ENCODE measurements around the gene ACAD10.
"Not testable (repeated sequence)": the region's sequence is repeated elsewhere in the genome, so short reads cannot be mapped to it uniquely, and the experiment has no call there.

Gene ACAD10

DNA sequence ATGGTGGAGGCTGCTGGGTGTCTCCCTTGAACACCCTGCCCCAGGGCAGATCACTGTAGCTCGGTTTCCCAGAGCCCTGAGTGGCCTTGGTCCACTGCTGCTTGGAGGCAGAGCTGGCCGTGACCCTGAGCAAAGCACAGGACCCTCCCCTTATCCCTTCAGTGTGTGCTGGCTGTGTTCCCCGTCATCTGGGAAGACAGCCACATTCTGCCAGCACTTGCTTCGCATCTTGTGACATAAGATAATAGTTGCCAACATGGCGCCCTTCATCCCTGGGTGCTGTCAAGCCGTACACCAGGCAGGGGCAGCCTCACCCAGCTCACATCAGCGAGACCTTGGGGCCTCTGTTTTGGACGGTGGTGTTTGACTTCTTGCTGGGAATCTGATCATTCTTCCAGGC, 68.8 kb downstream of the ACAD10 start:
- DNase-seq, result no peak

DNA sequence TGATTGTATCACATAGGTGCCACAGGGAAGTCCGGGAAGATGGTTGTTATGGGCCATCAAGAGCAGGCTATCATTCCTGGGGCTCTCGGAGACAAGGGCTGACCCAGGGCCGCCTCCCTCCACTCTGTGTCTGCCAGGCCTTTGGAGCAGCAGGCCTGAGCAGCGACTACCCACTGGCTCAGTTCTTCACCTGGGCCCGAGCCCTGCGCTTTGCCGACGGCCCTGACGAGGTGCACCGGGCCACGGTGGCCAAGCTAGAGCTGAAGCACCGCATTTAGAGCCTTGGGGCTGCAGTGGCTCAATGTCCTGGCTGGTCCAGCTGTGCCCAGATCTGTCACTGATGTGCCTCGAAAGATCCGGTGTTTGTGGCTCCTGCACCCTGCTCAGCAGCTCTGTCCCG, 70.3 kb downstream of the ACAD10 start:
- no peak for DNase-seq

DNA sequence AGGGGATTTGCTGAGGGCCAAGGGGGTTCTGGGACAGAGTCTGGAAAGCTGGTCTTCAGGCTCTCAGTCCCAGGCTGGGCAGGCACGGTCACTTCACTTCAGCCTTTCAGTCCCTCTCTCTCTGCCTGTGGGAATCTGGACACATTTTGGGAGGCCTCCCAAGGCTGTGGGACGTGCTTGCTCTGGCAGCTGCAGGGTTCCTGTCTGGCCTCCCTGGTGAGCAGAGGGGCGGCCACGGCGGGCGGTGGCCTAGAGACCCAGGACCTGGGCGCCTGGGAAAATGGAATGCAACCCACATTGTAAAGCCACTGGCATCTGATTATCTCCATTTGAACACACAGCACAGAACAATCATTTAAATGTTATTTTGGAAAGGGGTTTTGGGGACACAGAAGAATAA, 70.8 kb downstream of the ACAD10 start:
- DNase-seq, result no peak

DNA sequence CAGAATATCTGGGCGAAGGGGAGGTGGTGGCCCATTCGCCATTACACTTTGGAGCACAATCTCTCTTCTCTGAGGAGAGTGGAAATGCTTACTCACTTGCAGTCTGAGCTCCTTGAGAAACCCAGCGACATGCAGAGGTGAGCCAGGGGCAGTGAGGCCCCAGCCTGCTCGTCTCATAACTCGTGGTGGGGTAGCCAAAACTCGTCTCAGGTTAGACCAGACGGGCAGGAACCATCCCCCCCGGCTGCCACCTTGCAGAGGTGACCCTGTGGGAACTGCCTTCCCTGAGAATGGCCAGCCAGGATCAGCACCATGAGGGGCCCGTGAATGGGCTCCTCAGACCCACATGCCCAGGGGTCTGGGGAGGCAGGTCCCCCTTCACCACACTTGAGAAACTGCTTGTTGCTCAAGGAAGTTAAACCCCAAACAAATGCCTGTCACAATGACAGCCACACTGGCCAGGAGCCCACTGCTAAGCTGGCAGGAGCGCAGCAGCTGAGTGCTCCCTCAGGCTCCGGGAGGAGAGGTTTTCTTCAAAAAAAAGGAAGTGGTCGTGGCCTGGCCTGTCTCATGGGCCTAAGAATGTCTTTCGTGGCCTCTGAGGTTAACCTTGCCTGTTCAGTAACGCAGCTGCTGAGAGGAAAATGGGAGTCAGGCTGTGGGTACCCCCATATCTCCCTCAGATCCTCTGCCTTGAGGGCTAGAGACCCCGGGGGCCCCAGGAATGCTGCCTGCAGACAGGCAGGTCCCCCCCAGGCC, 71.7 kb downstream of the ACAD10 start:
- DNase-seq, result no peak

DNA sequence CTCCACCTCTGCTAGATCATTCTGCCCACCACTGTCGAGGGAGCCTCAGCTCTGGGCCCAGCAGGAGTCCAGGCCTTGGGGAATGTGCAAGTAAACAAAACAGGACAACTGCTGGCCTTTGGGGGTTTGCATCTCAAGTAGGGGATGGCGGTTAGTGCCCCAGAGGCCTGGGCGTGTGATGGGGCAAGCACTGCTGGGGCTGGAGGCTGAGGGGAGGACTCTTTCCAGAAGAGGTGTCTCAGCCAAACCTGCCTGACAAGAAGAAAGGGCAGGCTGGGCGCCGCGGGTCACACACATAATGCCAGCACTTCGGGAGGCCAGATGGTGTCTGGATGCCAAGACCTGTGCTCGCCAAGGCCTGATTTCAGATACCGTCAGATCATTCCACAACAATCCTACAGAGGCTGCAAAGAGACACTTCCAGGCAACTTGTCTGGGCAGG, 72.3 kb downstream of the ACAD10 start:
- no peak for DNase-seq

DNA sequence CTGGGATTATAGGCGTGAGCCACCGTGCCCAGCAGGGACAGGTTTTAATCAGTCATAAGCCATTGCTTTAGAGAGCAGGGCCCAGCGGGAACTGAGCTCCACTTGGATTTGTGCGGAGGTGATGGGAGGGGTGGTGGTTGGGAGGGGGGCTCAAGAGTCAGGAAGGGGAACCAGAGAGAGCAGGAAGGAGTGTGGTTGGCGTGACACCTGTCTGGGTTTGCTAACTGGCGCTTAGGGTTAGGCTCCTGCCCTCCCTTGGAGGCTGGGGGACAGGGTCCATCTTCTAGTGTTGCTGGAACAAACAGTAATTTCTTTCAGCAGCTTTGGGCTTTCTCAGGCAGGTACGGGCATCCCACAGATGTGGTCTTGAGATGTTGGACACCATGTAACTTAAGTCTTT, 73.4 kb downstream of the ACAD10 start:
- DNase-seq, result no peak

DNA sequence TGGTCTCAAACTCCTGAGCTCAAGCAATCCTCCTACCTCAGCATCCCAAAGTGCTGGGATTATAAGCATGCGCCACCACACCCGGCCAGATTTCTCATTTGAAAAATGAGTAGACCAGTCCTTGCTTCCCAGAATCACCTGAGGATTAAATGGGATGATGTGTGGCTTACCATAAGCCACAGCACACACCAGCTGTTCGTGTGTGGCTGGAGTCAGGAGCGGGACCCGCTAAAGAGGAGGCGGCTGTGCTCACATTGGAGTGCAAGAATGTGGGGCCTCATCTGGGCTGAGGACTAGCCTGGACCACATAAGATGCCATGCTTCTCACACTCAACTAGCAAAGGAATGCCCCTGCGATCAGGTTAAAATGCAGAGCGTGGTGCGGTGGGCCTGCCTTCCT, 74.1 kb downstream of the ACAD10 start:
- DNase-seq, result no peak

DNA sequence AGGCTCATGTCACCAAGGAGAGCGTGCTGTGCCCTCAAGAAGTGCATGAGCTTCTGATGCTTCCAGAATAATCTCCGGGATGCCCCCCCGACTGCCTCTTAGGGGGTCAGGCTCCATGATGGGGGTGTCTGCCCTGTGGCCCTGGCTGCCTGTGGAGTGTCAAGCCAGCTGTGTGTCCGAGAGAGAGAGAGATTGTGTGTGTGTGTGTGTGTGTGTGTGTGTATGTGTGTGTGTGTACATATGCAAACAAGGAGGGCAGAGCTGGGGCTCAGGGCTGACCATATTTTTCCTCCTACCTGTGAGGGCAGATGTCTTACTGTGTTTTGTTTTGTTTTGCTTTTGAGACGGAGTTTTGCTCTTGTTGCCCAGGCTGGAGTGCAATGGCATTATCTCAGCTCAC, 75.2 kb downstream of the ACAD10 start:
- no peak for DNase-seq

DNA sequence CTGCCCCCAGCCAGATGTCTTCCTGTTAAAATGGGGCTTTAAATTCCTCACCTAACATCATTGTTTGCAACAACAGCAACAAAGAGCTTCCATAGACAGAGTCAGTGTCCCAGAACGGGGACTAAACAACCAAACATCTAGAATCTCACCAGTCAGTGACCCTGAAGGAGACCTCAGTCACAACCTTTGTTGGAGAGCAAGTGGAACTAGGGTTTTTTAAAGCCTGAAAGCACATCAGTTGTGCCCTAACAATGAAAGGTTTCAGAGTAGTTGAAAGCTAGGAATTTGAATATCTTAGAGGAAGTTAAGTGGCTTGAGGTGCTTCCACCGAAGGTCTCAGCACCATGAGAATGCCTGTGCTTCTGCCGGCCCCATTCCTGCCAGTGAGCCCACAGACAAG, 75.9 kb downstream of the ACAD10 start:
- DNase-seq, result no peak

DNA sequence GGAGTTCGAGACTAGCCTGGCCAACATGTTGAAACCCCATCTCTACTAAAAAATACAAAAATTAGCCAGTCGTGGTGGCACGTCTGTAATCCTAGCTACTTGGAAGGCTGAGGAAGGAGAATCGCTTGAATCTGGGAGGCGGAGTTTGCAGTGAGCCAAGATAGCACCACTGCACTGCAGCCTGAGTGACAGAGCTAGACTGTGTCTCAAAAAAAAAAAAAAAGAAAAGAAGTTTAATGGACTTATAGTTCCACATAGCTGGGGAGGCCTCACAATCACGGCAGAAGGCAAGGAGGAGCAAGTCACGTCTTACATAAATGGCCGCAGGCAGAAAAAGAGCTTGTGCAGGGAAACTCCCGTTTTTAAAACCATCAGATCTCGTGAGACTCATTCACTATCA, 77.7 kb downstream of the ACAD10 start:
- DNase-seq, result not testable (repeated sequence)

DNA sequence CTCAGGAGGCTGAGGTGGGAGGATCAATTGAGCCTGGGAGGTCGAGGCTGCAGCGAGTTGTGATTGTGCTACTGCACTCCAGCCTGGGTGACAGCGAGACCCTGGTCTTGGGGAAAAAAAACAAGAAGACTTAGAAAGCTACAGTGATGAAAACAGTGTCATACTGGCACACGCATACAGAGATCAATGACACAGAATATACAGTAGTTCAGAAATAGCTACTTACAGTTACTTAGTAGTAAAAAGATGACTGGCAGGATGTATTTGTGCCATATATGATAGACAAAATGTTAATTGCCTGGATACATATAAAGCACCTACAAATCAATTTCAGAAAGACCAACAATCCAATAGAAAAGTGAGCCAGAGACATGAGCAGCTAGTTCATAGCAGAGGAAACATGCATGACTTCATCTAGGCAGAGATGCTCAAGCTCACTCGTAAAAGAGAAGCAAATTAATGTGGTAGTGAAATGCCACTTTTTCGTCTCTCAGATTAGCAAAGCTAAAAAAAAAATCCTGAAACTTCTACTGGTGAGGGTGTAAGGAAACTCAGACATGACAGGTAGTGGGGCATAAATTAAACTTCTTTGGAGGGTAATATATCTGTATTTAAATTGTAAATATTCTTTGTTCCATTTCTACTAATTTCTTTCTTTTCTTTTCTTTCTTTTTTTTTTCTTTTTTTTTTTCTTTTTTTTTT, 78.4 kb downstream of the ACAD10 start:
- no peak for DNase-seq

DNA sequence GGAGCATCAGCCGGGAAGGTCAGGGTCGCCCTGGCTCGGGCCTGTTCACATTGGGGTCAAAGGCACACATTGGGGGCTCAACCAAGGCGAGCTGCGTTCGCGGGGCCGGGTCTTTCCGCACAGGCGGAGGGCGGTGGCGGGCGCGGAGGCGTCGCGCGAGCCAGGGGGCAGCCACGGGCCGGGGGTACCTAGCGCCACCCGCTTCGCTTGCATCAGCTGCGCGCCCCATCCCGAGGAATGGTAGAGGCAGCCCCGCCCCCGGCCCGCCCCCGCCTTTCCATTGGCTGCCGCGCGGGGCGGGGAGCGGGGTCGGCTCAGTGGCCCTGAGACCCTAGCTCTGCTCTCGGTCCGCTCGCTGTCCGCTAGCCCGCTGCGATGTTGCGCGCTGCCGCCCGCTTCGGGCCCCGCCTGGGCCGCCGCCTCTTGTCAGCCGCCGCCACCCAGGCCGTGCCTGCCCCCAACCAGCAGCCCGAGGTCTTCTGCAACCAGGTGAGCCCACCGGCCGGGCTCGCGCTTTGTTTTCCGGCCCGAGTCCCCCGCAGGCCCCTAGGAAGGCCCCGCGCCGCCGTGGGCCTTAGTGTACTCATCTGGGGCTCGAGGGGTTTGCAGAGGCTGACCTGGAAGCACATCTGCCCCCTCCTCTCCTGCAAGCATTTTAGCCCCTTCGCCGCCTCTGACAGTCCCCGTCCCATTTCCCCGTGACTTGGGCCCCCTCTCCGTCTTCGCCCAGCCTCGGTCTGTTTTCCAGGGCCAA, 80.9 kb downstream of the ACAD10 start, which contains the start of gene ALDH2:
Gene ALDH2, plus strand, starts transcription at position 326 of the 754 bp plus-strand sequence. Its CDS starts 50 bp downstream, at position 376.
- DNase-seq, result peak; percentile 24

DNA sequence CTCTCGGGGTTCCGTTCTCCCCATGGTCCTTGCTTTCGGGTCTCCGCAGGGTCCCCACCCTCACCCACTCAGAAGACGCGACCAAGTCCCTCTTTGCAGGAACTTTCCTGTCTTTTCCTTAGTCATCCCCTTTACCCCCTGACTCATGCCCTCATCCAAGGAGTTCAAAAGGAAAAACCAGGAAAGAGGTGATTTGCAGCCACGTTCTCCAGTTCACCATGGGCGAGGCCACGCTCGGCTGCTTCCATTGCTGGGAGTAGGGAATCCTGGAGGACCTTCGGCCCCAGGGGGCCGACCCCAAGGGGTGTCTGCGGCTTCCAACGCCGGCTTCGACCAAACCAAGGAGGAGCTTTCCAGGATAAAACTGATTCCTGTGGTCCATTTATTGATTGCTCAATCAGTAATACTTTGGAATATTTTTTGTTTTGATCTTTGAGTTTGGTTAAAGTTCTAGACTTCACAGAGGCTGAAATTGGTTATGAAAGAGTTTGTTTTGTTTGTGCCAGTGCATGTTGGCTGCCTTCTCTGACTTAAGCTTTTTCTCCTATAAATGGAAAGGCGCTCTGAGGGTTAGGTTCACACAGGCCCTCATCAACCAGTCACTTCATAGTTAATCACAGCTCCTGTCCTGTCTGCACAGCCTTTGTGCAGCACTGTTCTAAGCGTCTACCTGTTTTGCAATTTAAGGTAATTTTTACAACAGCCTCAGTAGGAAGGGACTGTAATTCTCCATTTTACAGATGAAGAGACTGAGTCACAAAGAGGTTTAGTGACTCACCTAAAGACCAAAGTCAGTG, 81.7 kb downstream of the ACAD10 start:
- DNase-seq, result no peak

DNA sequence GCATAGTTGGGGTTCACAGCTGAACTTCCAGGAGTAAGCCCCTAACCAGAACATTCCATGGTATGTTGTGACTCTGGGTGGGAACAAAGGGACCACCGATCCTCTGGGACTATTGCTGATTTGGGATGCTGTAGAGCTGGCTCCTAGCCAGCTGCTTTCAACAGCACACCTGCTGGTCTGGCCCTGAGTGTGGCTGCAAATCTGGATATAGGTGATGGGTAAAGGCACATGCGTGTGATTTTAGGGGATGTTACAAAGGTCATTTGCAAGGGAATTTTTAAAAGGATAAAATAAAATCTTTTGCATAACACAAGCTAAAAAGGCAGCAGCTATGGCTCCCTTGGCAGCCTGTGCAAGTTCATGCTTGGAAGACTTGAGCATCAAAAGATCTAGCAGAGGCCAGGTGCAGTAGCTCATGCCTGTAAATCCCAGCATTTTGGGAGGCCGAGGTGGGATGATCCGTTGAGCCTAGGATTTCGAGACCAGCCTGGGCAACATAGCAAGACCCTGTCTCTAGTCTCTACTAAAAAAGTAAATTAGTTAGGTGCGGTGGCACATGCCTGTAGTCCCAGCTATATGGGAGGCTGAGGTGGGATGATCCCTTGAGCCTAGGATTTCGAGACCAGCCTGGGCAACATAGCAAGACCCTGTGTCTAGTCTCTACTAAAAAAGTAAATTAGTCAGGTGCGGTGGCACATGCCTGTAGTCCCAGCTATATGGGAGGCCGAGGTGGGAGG, 82.5 kb downstream of the ACAD10 start:
- DNase-seq, result no peak

DNA sequence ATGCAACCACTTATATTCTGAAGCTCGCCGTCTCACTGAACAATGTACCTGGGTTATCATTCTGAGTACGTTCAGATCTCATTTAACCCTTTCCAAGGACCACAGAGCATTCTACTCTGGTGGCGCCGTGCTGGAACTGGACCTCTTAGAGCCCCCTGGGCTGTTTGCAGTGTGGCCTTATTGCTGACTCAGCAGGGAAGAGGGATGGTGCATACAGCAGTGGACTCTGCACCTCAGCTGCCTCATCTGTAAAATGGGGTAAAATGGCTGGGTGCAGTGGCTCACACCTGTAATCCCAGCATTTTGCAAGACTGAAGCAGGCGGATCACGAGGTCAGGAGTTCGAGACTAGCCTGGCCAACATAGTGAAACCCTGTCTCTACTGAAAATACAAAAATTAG, 83.7 kb downstream of the ACAD10 start:
- no peak for DNase-seq

DNA sequence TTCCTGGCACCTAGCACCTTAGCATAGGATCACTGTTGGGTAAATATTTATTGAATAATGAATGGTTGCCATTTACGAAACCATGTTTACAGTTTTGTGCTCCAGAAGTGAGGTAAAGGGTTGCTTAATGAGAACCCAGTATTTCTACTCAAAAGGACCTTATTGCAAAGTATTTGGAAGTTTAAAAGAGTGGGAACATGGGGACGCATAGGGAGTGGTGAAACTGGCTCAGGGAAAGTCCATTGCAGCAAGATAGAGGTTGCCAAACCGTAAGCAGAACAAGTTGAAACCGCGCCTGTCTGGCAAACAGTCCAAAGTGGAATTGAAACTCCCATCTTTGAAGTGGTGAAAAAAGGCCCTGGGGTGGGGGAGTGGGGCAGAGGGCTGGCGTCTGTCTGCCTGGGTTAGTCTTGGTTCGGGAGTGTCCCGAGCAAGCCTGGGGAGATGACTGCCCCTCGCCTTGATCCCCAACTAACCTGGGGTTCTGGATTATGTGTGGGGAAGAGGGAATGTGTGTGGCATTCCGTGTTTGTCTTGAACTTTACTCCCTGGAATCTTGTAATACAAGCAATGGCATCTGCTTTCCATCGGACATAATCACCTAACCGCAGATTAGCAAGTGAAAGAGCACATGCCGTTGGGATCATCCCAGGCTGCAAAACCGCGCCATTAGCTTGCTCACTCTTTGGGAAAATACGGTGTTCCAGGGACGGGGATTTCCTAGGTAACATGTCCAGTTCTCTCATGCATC, 88.1 kb downstream of the ACAD10 start:
- peak; percentile 28 for DNase-seq

DNA sequence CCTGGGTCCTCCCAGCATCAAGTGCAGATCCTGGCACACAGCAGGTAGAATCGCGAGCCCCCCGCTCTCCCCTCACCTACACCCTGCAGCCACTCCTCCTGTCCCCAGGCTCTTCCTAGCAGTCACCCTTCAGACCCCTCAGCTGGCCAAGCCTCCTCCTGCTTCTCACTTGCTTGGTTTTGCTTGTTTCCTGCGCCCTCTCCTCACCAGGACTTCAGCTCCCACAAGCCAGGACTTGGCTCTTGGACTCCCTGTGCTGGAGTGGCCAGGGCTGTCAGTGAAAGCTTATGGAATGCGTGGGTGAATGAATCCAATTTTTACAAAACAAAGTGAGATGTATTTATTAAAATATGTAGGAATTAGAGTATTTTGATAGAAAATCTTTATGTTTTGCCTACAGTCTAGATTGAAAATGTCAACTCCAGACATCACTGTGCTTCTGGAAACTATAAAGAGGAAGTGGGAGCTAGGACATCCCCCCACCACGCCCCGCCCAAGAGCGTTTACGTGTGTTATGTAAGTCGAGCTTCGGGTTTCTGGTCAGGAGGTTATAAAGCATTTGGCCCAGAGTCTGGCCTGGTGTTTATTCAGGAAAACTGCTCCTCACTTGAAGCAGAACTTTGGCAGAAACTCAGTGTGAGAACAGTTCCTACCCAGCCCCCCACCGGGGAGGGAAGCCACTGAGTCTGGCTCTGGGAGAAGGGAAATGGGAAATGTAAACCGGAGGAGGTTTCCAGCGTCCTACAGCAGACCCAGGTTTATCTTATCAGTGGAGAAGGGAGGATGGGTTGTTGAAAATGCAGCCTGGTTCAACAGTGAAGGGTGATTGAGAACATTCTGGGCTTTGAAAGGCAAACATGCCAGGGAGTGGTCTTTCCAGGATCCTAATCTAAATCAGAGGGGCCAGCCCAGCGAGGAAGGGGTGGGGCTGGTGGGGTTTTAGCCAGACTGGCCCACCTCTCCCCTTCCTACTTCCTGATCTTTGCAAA, 89.6 kb downstream of the ACAD10 start:
- peak; percentile 23 for DNase-seq

DNA sequence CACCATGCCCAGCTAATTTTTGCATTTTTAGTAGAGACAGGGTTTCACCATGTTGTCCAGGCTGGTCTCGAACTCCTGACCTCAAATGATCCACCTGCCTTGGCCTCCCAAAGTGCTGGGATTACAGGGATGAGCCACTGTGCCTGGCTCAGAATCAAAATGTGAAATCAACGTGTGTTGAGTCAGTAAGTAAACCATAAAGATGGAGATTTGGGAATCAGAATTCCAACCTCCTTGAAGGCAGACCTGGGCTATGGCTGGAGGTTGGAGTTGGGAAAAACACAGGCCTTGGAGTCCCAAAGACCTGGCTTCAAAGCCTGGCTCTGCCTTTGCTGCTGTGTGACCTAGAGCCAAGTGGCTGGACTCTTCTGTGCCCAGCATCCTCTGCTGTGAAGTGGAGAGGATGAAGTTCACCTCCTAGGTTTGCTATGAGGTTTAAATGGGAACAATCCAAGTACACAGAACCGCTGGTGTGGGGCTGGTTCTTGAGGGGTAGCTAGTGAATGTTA, 91.0 kb downstream of the ACAD10 start:
- no peak for DNase-seq

DNA sequence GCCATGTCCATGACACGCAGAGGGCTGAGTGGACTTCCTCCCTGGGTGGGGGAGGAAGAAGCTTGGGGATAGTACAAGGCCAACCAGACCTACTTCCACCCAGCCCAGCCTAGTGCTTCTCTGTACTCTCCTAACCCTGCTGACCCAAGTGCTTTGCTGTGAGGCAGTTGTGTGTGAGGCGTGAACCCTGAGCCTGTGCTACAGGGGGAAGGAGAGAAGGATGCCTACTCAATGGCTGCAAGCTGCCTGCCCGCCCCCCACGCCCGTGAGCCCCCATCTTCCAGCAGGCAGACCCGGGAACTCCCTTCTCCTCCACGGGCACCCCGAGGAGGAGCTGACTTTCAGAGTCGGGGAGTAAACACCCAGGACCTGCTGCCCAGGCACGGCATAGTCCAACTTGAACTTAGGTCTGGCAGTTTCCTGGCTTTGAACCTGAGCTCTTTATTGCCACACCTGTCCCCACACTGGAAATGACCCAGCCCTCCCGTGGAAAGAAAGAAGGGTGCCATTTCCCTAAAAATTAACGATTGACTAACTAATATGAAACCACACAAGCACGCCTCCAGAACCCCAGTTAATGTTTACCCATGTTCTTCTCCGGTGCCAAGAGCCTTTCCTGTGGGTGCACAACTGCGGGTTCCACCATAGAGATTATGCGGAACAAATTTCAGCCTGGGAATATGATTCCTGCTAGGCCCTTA, 91.6 kb downstream of the ACAD10 start:
- no peak for DNase-seq
